Hepatocyte (in vitro differentiated cells): ENCODE measurements around the gene POLR2H. TPM values are rescaled to one million over a fixed set of nuclear protein-coding genes. Genes with fewer than 3 reads are reported as not detected.

Source experiments
- DNase-seq: peaks from one replicate; pipeline ENCODE4 v3.0.0-alpha.2; 2016; ENCODE audit warnings: low spot score
- H2AFZ ChIP-seq: fragments of 200-600 bp; sonication (generic); 2 replicates; pipeline ENCODE4 v1.6.0; 2016; ENCODE audit warnings: antibody characterized with exemption, mild to moderate bottlenecking
- H3K27ac ChIP-seq: fragments of 200-600 bp; sonication (generic); 2 replicates; pipeline ENCODE4 v1.5.1; 2016; ENCODE audit warnings: mild to moderate bottlenecking
- H3K27me3 ChIP-seq: fragments of 200-600 bp; sonication (generic); 2 replicates; pipeline ENCODE4 v1.6.1; 2016
- H3K36me3 ChIP-seq: fragments of 200-600 bp; sonication (generic); replicated peaks from 2 replicates; pipeline ENCODE4 v1.5.1; 2016; ENCODE audit warnings: low read depth; ENCODE audit not compliant: insufficient read depth
- H3K4me1 ChIP-seq: fragments of 200-600 bp; sonication (generic); 2 replicates; pipeline ENCODE4 v1.5.1; 2016; ENCODE audit warnings: mild to moderate bottlenecking, moderate library complexity; ENCODE audit not compliant: insufficient read depth
- H3K4me2 ChIP-seq: fragments of 200-600 bp; sonication (generic); 2 replicates; pipeline ENCODE4 v1.6.0; 2016
- H3K4me3 ChIP-seq: fragments of 200-600 bp; sonication (generic); 2 replicates; pipeline ENCODE4 v1.5.1; 2016; ENCODE audit warnings: mild to moderate bottlenecking
- H3K79me2 ChIP-seq: fragments of 200-600 bp; sonication (generic); 2 replicates; pipeline ENCODE4 v1.6.0; 2017; ENCODE audit warnings: mild to moderate bottlenecking
- H3K9me2 ChIP-seq: fragments of 200-600 bp; sonication (generic); replicated peaks from 2 replicates; pipeline ENCODE4 v1.6.0; 2017; ENCODE audit warnings: mild to moderate bottlenecking; ENCODE audit not compliant: insufficient read depth
- H3K9me3 ChIP-seq: fragments of 200-600 bp; sonication (generic); 2 replicates; pipeline ENCODE4 v1.5.1; 2016; ENCODE audit warnings: low read depth, mild to moderate bottlenecking
- H4K20me1 ChIP-seq: fragments of 200-600 bp; sonication (generic); 2 replicates; pipeline ENCODE4 v1.6.0; 2016; ENCODE audit warnings: mild to moderate bottlenecking; ENCODE audit not compliant: insufficient read depth, poor library complexity, severe bottlenecking
- EZH2 ChIP-seq: fragments of 200-600 bp; sonication (generic); IDR thresholded peaks from 2 replicates; pipeline ENCODE4 v1.6.1; 2016; ENCODE audit warnings: antibody characterized with exemption, mild to moderate bottlenecking, borderline replicate concordance
- EZH2phosphoT487 ChIP-seq: fragments of 200-600 bp; sonication (generic); IDR thresholded peaks from one replicate; pipeline ENCODE4 v1.6.1; 2018; ENCODE audit warnings: antibody characterized with exemption, mild to moderate bottlenecking, low read depth, moderate library complexity; ENCODE audit not compliant: unreplicated experiment, severe bottlenecking
- WGBS: methylation state at CpG from one replicate; pipeline ENCODE4 v1.1.6; 2016; ENCODE audit warnings: low lambda C conversion rate; ENCODE audit errors: missing lambda C conversion rate; 5-methylcytosine and 5-hydroxymethylcytosine counted together
- polyA plus RNA-seq: library from polyadenylated mRNA; unstranded; fragments of >200 nt; fragmentation: Nextera tagmentation; extraction: Ambion mirVana; gene quantifications from 2 replicates; pipeline ENCODE4 v1.2.1, GENCODE V29; 2016
- total RNA-seq: library from RNA; depleted of rRNA; stranded (reverse); fragments of >200 nt; gene quantifications from 2 replicates; pipeline ENCODE4 v1.2.3, GENCODE V29; 2014
- TF ChIP-seq, protein P1 (sequence below): fragments of 200-600 bp; sonication (generic); IDR thresholded peaks from 2 replicates; pipeline ENCODE4 v1.5.1; 2016; ENCODE audit warnings: antibody characterized with exemption, mild to moderate bottlenecking; ENCODE audit not compliant: poor library complexity

Gene POLR2H
- total and polyA plus RNA-seq, 2 experiments from 2014 or later, result 106 to 125 TPM

DNA sequence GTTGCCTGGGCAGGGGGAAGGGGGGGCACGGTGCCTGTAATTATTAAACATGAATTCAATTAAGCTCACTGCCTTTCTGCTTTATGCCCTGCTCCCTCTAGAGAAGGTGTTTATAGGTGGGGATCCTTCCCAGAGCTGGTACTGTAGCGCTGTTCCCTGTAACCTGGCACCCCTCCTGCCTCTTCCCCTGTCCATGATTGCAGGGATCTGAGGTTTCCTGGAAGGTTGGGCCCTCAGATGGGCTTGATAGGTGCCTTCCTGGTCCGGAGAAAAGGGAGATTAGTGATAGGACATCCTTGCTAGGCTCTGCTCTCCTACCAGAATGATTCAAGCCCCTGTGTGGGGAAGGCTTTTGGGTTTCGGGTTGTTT is 26.2 kb upstream of the POLR2H start:
- WGBS, result 65% methylated on average over 4 of the region's 4 CpGs
- H4K20me1 ChIP-seq, result peaks cover 31% of the 10 kb centered on the region

DNA sequence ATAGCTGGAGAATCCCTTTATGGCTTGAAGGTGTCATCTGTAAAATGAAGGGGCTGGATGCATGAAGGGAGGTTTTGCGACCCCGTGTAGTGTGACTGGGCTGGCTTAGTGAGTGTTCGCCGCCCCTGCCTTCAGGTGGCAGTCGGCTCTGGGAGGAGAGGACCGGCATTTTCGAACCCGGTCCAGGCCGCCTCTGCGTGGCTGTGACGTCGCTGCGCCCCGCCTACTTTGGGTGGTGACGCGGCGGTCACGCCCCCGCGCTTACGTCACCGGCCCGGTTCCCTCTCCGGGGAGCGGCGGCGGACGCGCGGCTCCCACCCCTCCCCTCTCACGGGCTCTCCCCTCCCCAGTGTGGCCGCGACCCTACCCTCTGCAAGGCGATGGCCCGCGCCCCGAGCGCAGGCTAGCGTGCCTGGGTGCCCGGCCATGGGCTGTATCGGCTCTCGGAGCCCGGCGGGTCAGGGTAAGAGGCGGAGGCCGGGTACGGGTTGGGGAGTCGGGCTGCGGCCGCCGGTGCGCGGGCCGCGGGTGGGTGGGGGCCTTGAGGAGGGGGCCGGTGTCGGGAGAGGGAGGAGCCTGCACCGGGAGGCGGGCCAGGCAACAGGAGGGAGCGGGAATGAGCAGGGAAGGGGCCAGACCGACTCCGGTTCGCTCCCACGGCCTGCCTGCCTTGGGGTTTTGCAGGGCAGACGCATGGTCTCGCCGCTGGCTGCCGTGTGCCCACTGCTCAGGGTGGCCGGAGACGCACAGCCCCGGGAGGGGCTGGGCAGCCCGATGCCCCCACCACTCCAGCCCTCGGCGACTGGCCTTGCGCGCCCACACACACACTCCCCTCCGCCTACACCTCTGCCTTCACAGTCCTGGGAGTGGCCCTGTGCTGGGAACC is 25.6 kb upstream of the POLR2H start:
- under 1% methylated on average over 41 of the region's 77 CpGs for WGBS
- DNase-seq, result peak; percentile 94
- peaks cover 38% of the 10 kb centered on the region for H3K79me2 ChIP-seq

More for the DNA sequence above, 26.2 kb upstream of the POLR2H start:
- Histone ChIP-seq H2AFZ (peak overlapping the region; percentile 80), H3K4me3 (peak overlapping the region; percentile 82), H3K9me3 (no peaks in the 10 kb centered on the region), H3K36me3 (no peaks in the 10 kb centered on the region), H3K4me1 (peaks cover 16% of the 10 kb centered on the region), H3K27me3 (no peaks in the 10 kb centered on the region), H3K4me2 (peak overlapping the region; percentile 75), H3K79me2 (peaks cover 34% of the 10 kb centered on the region), H3K9me2 (no peaks in the 10 kb centered on the region), H3K27ac (peak overlapping the region; percentile 100)
- DNase-seq, result no peak
- TF ChIP-seq EZH2 (no peak), EZH2phosphoT487 (no peak)
- TF ChIP-seq, protein P1, sequence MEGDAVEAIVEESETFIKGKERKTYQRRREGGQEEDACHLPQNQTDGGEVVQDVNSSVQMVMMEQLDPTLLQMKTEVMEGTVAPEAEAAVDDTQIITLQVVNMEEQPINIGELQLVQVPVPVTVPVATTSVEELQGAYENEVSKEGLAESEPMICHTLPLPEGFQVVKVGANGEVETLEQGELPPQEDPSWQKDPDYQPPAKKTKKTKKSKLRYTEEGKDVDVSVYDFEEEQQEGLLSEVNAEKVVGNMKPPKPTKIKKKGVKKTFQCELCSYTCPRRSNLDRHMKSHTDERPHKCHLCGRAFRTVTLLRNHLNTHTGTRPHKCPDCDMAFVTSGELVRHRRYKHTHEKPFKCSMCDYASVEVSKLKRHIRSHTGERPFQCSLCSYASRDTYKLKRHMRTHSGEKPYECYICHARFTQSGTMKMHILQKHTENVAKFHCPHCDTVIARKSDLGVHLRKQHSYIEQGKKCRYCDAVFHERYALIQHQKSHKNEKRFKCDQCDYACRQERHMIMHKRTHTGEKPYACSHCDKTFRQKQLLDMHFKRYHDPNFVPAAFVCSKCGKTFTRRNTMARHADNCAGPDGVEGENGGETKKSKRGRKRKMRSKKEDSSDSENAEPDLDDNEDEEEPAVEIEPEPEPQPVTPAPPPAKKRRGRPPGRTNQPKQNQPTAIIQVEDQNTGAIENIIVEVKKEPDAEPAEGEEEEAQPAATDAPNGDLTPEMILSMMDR, result no peak

DNA sequence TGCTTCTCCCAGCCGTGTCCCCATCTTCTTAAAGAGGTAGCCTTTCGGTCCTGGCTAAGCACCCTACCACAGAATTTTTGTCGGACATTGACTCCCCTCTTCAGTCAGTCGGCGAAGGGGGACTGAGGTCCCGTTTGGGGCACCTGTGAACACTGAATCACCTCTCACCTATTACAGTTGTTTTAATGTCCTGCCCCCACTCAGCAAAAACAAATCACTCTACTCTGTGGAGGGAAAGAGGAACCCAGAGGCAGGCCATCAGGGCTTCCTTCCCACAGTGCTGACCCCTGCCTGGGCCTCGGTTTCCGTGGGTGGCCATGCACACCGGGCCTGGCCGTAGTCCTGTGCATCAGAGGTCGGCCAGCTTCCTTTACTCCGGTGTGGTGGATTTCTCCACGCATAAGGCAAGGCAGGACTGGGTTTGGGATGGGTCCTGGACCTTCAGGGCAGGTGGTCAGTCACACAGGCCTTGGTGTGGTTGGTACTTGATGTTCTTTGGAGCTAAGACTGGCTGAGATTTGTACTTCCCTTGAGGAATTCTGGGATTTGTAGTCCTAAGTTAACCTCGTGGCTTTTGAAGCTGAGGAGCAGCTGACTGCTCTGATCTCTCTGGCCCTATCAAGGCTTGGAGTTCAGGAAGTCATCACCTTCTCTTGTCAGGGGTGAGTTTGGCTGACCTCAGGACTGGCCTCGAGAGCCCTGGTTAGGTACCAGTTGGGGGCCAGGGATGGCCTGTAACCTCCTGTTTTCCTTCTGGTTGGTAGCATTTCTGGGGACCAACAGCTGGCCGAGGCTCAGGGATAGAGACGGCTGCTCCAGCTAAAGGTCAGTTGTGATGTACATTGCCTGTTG is 24.7 kb upstream of the POLR2H start:
- Histone ChIP-seq H3K4me3 (peak overlapping the region; percentile 82), H3K79me2 (peaks cover 37% of the 10 kb centered on the region), H3K27me3 (no peaks in the 10 kb centered on the region), H3K4me1 (peaks cover 16% of the 10 kb centered on the region), H3K27ac (peak overlapping the region; percentile 100), H3K4me2 (peak overlapping the region; percentile 75), H4K20me1 (peaks cover 20% of the 10 kb centered on the region), H3K9me2 (no peaks in the 10 kb centered on the region), H3K36me3 (no peaks in the 10 kb centered on the region), H2AFZ (peak overlapping the region; percentile 80), H3K9me3 (no peaks in the 10 kb centered on the region)
- 44% methylated on average over 17 of the region's 17 CpGs for WGBS
- peak; percentile 51 for DNase-seq
- TF ChIP-seq EZH2 (no peak), EZH2phosphoT487 (no peak)
- TF ChIP-seq, protein P1, result no peak

More for the DNA sequence above, 25.6 kb upstream of the POLR2H start:
- H3K27me3 ChIP-seq, result no peaks in the 10 kb centered on the region
- peak overlapping the region; percentile 82 for H3K4me3 ChIP-seq
- peak overlapping the region; percentile 80 for H2AFZ ChIP-seq
- peaks cover 27% of the 10 kb centered on the region for H4K20me1 ChIP-seq
- no peaks in the 10 kb centered on the region for H3K9me2 ChIP-seq
- peaks cover 16% of the 10 kb centered on the region for H3K4me1 ChIP-seq
- no peaks in the 10 kb centered on the region for H3K9me3 ChIP-seq
- H3K27ac ChIP-seq, result peak overlapping the region; percentile 100
- no peaks in the 10 kb centered on the region for H3K36me3 ChIP-seq
- TF ChIP-seq EZH2phosphoT487 (no peak), EZH2 (no peak)
- TF ChIP-seq, protein P1, result no peak
- peak overlapping the region; percentile 75 for H3K4me2 ChIP-seq
